GM10248 (cell line): Measurements from ENCODE around the gene EXOG.

ENCODE experiments used
- CTCF ChIA-PET: fragments of 300-600 bp; sonication (Branson Sonifier 250); formaldehyde crosslinking; extraction: SDS; loops from one replicate; lab custom pipeline; 2021; ENCODE audit warnings: antibody characterized with exemption; lab: Yijun Ruan, JAX
- POLR2A ChIA-PET: fragments of 350-650 bp; sonication (Branson Sonifier 250); formaldehyde crosslinking; extraction: SDS; loops from one replicate; lab custom pipeline; 2020; ENCODE audit warnings: antibody characterized with exemption; lab: Yijun Ruan, JAX
- DNase-seq: peaks from one replicate; pipeline ENCODE4 v3.0.0; 2012; ENCODE audit errors: extremely low spot score
- TF ChIP-seq, protein P1 (sequence below): IDR thresholded peaks from 2 replicates; pipeline ENCODE4 v1.5.1; 2012; ENCODE audit warnings: mild to moderate bottlenecking, low read depth; ENCODE audit errors: extremely low read depth, missing control alignments, control extremely low read depth

EXOG gene

DNA sequence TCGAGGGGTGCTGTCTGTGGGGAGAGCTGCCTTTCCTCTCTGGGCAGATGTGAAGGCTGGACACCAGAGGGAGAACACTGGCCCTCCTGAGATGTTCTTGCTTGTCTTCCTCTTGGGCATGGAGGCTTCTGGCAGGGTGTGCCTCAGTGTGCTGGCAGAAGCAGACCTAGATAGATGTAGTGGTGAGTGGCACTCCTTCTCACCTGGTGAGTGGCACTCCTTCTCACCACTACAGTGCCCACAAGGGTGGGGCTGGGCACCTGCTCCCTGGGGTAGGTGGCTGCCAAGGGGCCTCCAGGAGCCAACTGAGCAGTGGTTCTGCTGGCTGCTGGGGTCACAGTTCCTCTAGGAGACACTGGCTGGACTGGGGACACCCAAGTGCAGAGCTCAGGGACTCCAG lies 23.8 kb upstream of the EXOG start:
- CTCF ChIA-PET, result interaction anchor here (0.7 to 1.7 kb wide), 2 partner anchors 8 to 126 kb away, joined by 3 to 5 read pairs; partner anchors contain the start of gene XYLB
- POLR2A ChIA-PET, result no interaction called here
- TF ChIP-seq, protein P1, sequence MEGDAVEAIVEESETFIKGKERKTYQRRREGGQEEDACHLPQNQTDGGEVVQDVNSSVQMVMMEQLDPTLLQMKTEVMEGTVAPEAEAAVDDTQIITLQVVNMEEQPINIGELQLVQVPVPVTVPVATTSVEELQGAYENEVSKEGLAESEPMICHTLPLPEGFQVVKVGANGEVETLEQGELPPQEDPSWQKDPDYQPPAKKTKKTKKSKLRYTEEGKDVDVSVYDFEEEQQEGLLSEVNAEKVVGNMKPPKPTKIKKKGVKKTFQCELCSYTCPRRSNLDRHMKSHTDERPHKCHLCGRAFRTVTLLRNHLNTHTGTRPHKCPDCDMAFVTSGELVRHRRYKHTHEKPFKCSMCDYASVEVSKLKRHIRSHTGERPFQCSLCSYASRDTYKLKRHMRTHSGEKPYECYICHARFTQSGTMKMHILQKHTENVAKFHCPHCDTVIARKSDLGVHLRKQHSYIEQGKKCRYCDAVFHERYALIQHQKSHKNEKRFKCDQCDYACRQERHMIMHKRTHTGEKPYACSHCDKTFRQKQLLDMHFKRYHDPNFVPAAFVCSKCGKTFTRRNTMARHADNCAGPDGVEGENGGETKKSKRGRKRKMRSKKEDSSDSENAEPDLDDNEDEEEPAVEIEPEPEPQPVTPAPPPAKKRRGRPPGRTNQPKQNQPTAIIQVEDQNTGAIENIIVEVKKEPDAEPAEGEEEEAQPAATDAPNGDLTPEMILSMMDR, result no peak
- no peak for DNase-seq

DNA sequence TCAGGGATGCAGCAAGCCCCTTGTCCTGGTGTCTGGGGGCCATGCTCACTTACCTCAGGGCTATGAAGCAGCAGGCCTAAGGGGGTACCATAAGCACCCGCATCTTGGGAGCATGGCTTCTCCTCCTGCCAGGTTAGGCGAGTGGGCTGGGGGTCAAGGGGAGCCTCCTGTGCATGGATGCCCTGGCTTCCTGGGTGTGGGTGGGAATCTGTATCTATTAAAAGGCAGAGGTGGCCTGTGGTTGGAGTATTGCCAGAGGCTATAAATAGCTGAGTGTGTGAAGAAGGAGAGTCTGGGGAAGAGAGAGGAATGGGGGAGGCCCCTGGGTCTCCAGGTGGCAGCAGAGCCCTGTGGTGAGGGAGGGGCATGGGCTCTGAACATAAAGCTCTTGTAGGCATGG lies 22.9 kb upstream of the EXOG start:
- no peak for DNase-seq
- TF ChIP-seq, protein P1, result no peak
- CTCF ChIA-PET, result interaction anchor here (1.7 kb wide), 1 partner anchor 127 kb away, joined by 5 read pairs; the partner anchor contains the start of gene XYLB
- POLR2A ChIA-PET, result no interaction called here

DNA sequence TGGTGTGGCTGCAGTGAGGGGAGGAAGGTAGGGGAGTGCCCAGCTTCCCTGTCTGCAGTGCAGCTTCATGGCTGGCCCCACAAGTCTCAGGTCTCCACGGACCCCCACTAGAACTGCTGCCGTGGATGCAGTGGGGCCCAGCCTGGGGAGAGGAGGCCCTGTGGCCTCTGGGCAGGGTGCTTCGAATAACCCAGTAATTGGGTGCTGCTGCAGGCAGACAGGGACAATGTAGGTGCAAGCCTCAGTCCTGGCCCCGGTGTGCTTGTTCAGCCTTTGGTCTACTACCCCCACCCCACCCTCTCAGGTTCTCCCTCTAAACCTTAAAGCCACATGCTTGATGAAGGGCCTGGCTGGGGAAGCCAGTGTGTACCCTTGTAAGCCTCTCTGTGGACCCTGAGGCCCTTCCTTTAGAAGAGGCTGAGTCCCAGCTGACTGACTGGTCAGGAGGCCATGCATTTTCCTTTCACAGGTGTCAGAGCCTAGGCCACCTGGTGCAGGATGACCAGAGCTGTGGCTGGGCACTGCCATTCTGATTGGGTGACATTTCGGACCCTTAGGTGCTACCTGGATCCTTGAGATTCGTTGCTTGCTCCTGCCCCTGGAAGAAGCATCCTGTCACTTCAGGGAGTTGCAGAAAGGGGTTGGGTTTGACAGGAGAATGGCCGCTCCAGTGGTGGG lies 21.1 kb upstream of the EXOG start:
- ChIA-PET CTCF (interaction anchor here (1.0 kb wide), 1 partner anchor 128 kb away, joined by 3 read pairs; the partner anchor contains the start of gene XYLB), POLR2A (no interaction called here)

DNA sequence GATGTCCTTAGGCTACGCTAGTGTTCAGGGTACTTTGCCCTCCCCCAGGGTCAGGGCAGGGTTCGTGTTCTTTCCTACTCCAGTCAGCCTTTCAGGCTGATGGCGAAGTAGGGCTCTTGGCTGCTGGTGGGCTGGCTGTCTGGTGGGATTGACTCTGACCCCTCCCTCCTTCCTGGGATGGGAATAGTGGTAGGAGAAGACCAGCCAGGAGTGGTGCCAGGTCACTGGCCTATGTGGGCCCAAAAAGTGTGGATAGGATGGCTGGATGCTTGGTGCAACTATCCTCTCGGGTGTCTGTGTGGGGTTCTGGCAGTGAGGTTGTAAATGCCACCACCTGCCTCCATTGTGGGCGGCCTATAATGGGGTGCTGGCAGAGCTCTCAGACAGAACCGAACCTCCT lies 20.4 kb upstream of the EXOG start:
- TF ChIP-seq, protein P1, result no peak
- CTCF ChIA-PET, result interaction anchor here (1.0 kb wide), 1 partner anchor 129 kb away, joined by 3 read pairs; the partner anchor contains the start of gene XYLB
- POLR2A ChIA-PET, result no interaction called here

More for the DNA sequence above, 21.1 kb upstream of the EXOG start:
- TF ChIP-seq, protein P1, result no peak
- no peak for DNase-seq

DNA sequence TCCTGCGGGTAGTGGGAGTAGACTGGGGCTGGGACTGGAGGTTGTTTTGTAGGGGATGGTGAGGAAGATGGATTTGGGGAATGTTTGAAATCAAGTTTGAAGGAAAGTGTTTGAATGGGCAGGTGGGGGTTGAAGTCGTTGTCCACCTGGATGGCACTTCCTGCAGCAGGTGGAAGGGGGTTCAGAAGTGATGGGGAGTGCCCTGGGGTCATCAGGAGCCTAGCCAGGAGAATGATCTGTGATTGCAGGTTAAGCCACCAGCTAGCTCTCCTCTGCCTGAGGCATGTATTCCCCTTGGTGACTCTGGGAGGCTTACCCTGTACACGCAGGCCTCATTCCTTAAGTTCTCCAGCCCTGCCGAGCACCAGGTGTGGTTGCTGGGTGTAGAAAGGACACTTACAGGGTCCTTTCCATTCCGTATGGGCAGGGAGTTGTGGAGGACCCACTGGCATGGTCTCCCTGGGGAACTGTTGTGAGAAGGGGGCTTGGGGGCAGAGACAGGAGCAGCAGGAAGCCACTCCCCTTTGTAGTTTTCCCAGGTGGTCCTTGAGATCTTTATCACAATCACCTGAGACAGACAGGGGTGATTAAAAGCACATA lies 19.9 kb upstream of the EXOG start:
- ChIA-PET POLR2A (no interaction called here), CTCF (no interaction called here)
- TF ChIP-seq, protein P1, result no peak
- DNase-seq, result no peak

More for the DNA sequence above, 20.4 kb upstream of the EXOG start:
- DNase-seq, result no peak

DNA sequence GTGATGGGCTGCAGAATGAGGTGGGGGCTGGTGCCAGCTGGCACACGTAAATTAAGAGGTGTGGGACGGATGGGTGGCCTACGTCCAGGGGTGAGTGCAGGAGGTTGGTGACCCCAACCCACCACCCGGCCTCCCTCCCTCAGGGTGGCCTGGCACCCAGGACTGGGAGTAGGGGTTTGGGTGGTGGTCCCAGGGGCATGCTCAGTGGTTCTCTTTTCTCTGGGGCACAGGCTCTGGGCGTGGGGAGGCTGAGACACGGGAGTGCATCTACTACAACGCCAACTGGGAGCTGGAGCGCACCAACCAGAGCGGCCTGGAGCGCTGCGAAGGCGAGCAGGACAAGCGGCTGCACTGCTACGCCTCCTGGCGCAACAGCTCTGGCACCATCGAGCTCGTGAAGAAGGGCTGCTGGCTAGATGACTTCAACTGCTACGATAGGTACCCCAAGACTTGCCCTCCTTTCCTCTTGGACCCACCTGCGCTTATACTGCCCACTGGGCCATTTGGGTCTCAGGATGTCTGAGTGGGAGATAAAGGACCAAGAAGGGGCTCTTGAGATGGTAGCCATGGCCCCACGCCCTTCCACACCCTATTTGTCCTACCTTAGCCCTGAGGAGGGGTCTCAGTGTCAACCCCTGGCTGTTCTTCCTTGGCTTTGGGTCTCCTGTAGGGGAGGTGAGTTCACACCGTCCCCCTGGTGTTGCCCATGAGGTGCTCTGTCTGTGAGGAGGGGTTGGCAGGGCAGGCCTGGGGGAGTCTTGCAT lies 18.9 kb upstream of the EXOG start:
- TF ChIP-seq, protein P1, result no peak
- ChIA-PET CTCF (no interaction called here), POLR2A (no interaction called here)
- no peak for DNase-seq
